Neuron (in vitro differentiated cells): ENCODE results near the gene TALDO1.

ENCODE experiments used
- H2AFZ ChIP-seq: one replicate; pipeline ENCODE4 v1.6.1; 2013; ENCODE audit warnings: low read depth, mild to moderate bottlenecking, inconsistent platforms, low read length, moderate library complexity
- H3K27me3 ChIP-seq: one replicate; pipeline ENCODE4 v1.6.1; 2013; ENCODE audit warnings: low read length; ENCODE audit not compliant: insufficient read depth
- H3K36me3 ChIP-seq: one replicate; pipeline ENCODE4 v1.6.1; 2013; ENCODE audit warnings: low read length; ENCODE audit not compliant: insufficient read depth
- H3K4me1 ChIP-seq: one replicate; pipeline ENCODE4 v1.6.1; 2013; ENCODE audit warnings: low read length; ENCODE audit not compliant: insufficient read depth
- H3K4me3 ChIP-seq: 2 replicates; pipeline ENCODE4 v1.5.1; 2013; ENCODE audit warnings: mild to moderate bottlenecking, low read length, moderate library complexity
- H3K9me3 ChIP-seq: one replicate; pipeline ENCODE4 v1.6.1; 2013; ENCODE audit warnings: low read length

The TALDO1 gene

DNA sequence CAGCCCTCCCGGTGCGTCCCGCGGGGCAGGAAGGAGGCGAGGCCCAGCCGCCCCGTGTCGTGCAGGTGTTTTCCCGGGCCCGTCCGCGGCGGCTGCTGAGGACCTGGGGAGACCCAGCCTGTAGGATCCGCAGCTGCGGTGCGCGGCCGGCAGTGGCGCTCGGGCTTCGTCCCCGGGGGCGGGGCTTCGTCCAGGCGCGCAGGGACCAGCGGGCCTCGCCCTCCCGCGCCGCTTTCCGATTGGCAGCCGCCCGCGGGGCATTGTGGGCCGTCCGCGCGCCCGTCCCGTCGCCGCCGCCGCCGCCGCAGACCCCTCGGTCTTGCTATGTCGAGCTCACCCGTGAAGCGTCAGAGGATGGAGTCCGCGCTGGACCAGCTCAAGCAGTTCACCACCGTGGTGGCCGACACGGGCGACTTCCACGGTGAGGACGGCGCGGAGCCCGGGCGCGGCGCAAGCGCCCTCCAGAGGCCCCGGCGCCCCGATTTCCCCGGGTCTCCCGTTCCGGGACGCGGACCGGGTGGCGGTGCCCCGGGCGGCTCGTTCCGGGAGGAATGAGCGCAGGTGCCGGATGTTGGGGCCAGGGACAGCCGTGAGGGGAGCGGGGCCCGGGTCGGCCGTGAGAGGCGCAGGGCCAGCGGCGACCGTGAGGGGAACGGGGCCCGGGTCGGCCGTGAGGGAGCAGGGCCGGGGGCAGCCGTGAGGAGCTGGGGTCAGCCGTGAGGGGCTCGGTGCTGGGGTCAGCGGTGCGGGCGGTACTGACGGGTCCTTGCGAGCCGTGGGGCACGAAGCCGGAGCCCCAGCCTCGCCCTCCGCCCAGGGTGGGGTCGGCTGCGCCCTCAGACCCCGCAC, at the start of gene TALDO1:
Gene TALDO1 (plus strand): TSS at position 307 of the 849 bp plus-strand sequence. CDS start 18 bp downstream, at position 325.
- no peaks in the 10 kb centered on the region for H3K27me3 ChIP-seq
- peak within 1 kb of the TSS; percentile 92 for H2AFZ ChIP-seq
- H3K9me3 ChIP-seq = no peaks in the 10 kb centered on the region
- peaks cover 11% of the 10 kb centered on the region for H3K4me1 ChIP-seq
- H3K4me3 ChIP-seq = peak within 1 kb of the TSS; percentile 95
- H3K36me3 ChIP-seq = peaks cover 2% of the 10 kb centered on the region

DNA sequence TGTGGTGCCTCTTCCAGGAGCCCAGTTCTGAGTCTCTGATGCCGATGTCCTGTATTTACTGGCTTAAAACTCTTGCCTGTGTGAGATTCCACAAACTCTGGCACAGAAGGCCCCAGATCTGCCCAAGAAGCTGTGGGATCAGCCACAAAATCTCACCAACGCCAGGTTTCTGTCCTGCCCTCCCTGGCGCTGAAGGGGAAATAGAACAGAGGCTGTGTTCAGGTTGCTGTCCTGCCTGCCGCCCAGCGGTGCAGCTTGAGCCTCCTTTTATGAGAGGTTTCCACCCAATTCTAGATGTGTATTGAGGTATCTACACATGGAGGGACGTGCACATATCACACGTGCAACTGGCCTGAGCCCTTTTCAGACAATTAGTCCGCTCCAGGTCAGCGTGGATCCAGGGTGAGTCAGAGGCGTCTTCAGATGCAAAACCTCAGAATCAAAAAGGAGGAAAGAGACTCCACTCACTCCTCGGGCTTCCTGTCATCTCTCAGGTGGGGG, 49.4 kb upstream of the TALDO1 start:
- Histone ChIP-seq H2AFZ (no peak overlapping the region), H3K4me3 (no peak overlapping the region), H3K4me1 (peaks cover 24% of the 10 kb centered on the region), H3K36me3 (peaks cover 19% of the 10 kb centered on the region), H3K27me3 (no peaks in the 10 kb centered on the region), H3K9me3 (no peaks in the 10 kb centered on the region)

DNA sequence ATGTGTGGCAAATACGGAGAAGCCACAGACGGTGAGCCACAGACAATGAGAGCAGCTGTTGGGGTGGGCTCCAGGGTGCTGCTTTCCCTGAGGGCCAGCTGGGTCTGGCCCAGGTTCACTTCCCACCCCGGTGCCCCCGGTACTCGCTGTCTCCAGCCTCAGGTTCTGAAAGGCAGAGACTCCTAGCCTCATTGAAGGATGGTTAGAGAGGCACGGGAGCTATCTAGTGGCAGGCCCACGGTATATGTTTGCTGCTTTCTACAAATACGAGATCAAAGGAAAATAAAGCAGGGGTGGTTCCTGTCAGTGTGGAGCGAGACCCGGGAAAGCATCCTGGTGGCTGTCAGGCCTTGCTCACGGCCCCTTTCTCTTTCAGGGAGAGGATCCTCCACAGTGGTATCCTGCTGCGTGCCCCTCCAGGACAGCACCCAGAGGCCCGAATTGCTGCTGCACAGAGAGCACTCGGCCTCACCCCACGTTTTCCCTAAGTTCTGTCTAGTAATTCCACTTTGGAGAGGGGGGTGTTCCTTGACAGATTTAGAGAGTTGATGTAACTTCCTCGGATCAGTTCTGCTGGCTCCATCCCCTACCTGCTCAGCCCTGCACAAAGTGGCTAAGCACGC, 48.7 kb upstream of the TALDO1 start:
- no peaks in the 10 kb centered on the region for H3K9me3 ChIP-seq
- H2AFZ ChIP-seq = no peak overlapping the region
- no peak overlapping the region for H3K4me3 ChIP-seq
- peaks cover 22% of the 10 kb centered on the region for H3K36me3 ChIP-seq
- H3K27me3 ChIP-seq = no peaks in the 10 kb centered on the region
- H3K4me1 ChIP-seq = peaks cover 17% of the 10 kb centered on the region

DNA sequence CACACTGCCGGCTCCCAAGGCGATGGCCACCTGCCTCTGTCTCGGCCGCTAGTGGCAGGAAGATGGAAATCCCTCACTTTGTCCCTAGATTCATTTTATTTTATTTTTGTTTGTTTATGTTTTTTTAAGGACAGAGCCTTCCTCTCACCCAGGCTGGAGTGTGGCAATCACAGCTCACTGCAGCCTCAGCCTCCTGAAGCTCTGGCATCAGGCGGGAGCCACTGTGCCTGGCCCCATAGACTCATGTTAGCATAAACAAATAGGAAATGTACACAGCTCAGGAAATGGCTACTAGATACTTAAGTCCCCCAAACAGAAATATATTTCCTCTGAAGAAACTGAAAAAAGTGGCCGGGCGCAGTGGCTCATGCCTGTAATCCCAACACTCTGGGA, 48.2 kb upstream of the TALDO1 start:
- Histone ChIP-seq H3K36me3 (peaks cover 23% of the 10 kb centered on the region), H2AFZ (no peak overlapping the region), H3K4me1 (peaks cover 12% of the 10 kb centered on the region), H3K27me3 (no peaks in the 10 kb centered on the region), H3K9me3 (no peaks in the 10 kb centered on the region), H3K4me3 (no peak overlapping the region)

DNA sequence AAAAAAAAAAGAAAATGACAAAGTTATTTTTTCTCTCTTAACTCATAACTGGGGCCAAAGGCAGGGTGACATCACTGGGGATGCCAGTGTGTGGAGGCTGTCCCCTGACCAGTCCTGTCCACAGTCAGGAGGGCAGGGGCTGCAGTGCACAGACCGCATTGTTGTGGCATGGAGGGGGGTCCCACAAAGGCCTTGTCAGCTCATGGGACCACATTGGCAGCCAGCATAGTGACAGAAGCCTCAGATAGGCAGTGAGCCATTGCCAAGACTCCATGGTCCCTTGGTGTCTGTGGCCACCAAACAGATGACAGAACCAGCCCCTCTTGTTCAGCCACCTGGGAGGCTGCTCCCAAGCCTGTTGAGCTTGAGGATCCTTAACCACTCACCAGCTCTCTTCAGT, 47.5 kb upstream of the TALDO1 start:
- Histone ChIP-seq H3K27me3 (no peaks in the 10 kb centered on the region), H3K9me3 (no peaks in the 10 kb centered on the region), H3K36me3 (peaks cover 23% of the 10 kb centered on the region), H3K4me1 (peaks cover 7% of the 10 kb centered on the region), H2AFZ (no peak overlapping the region), H3K4me3 (no peak overlapping the region)

DNA sequence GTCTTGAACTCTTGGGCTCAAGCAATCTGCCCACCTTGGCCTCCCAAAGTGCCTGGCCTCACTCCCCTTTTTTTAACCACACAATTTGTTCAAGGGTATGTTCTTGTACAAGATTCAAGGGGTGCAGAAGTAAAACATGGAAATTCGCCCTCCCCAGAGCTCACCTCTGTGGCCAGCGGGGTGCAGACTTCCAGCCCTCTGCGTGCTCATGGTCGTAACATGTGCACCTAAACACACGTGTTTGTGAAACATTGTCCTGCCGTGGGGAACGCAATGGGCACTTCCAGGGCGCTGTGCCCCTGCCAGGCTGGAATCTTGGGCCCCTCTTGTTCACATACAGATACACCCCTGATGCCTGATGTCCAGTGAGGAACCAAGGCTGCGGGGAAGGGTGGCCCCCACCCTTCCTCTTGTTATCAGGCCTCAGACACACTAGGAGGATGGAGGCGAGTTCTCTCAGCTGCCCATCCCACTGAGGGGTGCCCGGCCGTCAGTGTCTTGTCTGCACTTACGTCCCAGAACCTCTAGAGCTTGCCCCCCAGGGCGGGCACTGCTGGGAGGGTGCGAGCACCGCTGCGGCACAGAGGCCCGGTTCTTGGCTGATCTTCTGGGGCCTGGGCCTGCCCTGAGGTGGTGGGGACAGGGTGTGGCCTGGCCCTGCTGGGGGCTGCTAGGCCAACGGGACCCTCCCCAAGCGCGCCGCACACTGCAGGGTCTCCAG, 45.4 kb upstream of the TALDO1 start:
- no peaks in the 10 kb centered on the region for H3K27me3 ChIP-seq
- no peaks in the 10 kb centered on the region for H3K9me3 ChIP-seq
- H2AFZ ChIP-seq = no peak overlapping the region
- no peak overlapping the region for H3K4me3 ChIP-seq
- H3K4me1 ChIP-seq = peaks cover 8% of the 10 kb centered on the region
- peaks cover 23% of the 10 kb centered on the region for H3K36me3 ChIP-seq

DNA sequence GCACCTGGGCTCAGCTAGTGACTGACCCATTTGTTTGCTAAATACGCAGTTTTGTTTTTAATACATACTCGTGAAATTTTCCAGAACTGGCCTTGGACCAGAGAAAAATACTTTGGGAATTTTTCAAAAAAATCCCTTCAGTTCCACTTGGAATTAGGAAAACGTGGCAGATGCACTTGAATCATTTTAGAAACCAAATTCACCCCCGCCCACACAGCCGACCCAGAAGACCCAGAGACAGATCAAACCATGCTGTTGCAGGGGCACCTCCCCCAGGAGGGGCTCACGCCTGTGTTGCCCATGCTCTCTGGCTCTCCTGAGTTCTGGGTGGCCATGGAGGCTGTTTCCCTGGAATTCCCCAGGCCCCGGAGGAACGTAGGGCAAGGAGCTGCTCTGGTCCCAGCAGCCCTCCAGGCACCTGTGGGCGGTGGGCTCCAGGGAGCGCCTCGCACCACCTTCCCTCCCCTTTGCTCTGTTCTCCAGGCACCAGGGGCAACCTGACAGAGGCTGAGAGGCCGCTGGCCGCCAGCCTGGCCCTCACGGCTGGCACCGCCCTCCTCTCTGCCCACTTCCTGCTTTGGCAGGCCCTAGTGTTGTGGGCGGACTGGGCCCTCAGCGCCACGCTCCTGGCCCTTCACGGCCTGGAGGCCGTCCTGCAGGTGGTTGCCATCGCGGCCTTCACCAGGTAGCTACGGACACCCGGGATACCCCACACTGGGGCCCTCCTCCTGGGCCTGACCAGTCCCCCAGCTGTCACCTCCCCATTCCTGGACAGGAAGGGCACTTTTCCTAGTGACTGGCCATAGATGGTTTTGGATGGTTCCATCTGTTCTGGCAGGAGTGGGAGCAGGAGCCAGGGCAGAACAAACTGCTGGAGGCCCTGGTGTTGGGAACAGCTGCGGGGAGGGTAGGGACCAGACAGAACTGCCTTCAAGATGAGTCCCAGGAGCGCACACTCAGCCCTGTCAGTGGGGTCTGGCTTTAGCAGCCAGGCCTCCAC, 44.5 kb upstream of the TALDO1 start:
- H3K4me3 ChIP-seq = no peak overlapping the region
- H3K27me3 ChIP-seq = no peaks in the 10 kb centered on the region
- no peaks in the 10 kb centered on the region for H3K9me3 ChIP-seq
- peaks cover 23% of the 10 kb centered on the region for H3K36me3 ChIP-seq
- H2AFZ ChIP-seq = no peak overlapping the region
- peaks cover 13% of the 10 kb centered on the region for H3K4me1 ChIP-seq

DNA sequence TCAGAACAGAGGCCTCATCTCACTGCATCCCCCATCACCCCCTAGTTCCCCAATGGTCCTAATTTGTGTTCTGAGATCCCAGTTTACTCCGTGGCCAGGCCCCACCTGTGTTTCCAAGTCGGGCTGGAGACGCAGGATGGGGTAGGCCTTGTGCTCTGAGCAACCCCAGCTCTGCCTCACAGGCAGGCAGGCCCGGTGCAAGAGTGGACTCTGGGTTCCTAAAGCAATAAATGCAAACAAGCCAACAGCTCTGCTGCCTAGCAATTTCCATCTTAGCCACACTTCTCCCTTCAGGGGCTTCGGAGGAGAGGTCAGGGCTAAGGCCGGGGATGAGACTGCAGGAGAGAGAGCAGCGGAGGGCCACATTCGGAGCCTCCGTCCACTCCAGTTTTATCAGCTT, 43.8 kb upstream of the TALDO1 start:
- Histone ChIP-seq H3K9me3 (no peaks in the 10 kb centered on the region), H3K27me3 (no peaks in the 10 kb centered on the region), H3K4me1 (peaks cover 16% of the 10 kb centered on the region), H2AFZ (no peak overlapping the region), H3K36me3 (peaks cover 22% of the 10 kb centered on the region), H3K4me3 (no peak overlapping the region)

DNA sequence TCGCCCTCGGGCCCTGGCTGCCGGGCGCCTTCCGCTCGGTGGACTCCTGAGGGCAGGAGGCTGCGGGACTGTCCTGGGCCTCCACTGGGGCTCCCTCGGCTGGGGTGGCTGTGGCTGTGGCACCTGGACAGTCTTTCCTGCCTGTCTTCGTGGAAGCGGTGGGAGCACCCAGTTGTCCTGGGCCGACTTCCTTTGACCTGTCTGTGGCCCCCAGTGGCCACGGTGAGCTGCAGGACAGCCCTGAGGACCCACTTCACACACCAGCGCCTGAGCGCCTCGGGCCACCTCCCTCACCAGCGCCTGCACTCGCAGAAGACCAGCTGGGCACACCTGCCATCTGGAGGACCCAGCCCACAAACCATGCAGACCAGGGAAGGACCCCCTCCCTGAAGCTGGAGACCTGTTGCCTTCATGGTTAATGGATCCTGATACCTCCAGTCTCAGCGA, 43.0 kb upstream of the TALDO1 start:
- Histone ChIP-seq H3K4me3 (no peak overlapping the region), H2AFZ (no peak overlapping the region), H3K27me3 (no peaks in the 10 kb centered on the region), H3K36me3 (peaks cover 18% of the 10 kb centered on the region), H3K4me1 (peaks cover 16% of the 10 kb centered on the region), H3K9me3 (no peaks in the 10 kb centered on the region)

DNA sequence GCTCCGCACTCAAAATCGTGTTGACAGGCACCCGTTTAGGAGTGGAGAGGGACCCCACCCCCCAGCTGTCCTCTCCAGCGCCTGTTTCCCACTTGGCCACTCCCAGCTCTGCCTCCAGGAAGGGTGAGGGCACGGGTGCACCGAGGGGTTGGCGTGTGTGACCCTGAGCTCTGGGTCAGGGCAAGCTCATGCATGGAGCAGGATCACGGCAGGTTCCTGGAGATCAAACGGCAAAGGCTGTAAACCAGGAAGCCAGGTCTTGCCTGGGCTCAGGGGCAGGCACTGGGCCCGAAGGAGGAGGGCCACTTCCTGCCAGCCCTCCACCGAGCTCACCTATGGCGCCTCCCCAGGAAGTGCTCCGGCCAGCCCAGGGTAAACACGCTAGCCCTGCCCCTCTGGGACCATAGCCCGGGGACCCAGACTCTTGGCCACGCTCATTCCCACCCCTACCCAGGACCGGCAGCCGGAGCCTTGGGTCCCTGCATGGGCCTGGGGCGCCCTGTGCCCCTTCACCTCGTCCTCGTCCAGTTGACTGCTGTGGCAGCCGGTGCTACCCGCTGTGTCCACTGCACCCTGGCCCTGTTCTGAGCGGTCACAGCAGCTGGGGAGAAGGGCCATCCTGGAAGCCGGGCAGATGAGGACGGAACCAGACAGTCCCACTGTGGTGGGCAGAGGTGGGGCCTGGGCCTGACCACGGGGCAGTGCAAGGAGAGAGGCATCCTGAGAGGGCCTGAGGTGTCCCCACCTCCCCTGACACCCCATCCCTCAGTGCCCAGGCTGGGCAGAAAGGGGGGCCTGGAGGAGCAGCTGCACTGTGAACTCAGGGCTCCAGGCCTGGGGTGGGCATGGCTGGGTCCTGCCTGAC, 42.3 kb upstream of the TALDO1 start:
- peaks cover 16% of the 10 kb centered on the region for H3K4me1 ChIP-seq
- H3K4me3 ChIP-seq = no peak overlapping the region

DNA sequence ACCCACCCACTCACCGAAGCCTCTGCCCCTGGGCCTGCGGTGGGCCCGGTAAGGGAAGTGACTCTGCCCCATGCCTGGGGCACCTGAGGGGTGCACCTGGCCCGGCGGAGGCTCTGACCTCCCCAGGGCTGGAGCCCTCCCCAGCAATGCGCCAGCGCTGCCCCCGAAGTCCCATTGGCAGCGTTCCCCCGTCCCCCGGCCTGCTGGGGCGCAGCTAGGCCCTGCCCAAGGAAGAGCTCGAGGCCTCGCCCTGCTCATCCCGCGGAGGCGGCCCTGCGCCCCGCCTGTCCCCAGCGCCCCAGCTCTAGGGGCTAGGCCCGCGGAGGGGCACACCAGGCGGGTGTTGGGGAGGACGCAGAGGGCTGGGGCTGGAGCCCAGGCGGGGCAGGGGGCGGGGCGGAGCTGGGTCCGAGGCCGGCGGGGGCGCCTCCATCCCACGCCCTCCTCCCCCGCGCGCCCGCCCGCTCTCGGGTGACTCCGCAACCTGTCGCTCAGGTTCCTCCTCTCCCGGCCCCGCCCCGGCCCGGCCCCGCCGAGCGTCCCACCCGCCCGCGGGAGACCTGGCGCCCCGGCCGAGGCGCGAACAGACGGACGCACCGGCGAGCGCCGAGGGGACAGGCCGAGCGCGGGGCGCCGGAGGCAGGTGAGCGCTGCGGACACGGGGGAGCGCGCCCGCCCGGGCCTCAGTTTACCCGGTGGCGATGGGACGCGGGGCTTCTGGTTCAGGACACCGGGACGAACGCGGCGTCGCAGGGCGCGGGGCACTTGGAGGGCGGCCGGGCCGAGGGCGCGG, 41.4 kb upstream of the TALDO1 start, which contains the start of gene EPS8L2:
Gene EPS8L2 (plus strand): TSS at position 586 of the 793 bp plus-strand sequence. CDS start 3,177 bp downstream, outside the sequence.
- no peak within 1 kb of the TSS for H2AFZ ChIP-seq
- H3K27me3 ChIP-seq = no peaks in the 10 kb centered on the region
- H3K4me1 ChIP-seq = peaks cover 16% of the 10 kb centered on the region
- H3K36me3 ChIP-seq = peaks cover 10% of the 10 kb centered on the region
- H3K9me3 ChIP-seq = no peaks in the 10 kb centered on the region
- no peak within 1 kb of the TSS for H3K4me3 ChIP-seq

More for the DNA sequence above, 42.3 kb upstream of the TALDO1 start:
- Histone ChIP-seq H3K27me3 (no peaks in the 10 kb centered on the region), H3K9me3 (no peaks in the 10 kb centered on the region), H2AFZ (no peak overlapping the region), H3K36me3 (peaks cover 14% of the 10 kb centered on the region)
